ENCODE measurements around the gene DAP. TPM values are rescaled to one million over a fixed set of nuclear protein-coding genes. Genes with fewer than 3 reads are reported as not detected.

The DAP gene
- polyA plus RNA-seq, 1 experiment: 117 TPM

DNA sequence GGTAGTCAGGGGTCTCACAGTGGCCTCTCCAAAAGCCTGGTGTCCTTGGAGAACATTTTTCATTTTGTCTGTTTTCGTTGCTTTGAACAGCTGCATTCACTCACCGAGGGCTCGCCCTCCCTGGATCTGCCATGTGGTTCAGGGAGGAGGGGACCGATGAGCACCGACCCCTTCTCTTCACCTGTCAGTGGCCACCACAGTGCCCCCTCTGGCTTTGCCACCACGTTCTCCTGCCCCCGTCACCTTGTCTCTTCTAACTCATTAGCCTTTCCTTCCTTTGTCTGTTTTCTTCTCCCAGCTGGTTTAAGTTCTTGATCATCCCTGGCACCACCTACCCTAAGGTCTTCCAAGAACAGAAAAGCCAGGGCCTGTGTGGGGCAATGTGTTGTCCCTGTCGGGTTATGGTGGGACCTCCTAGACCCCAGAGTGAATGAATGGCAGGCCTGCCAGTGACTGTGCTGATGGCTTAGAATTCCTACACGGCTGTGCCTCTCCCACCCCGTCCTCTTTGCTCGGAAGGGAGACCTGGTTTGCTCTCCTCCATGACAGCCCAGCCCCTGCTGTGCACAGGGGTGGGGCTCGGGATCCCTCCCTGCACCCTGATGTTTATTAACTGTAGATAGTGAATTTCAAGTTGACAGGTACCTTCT, 107.2 kb downstream of the DAP start:
- no peak for DNase-seq (ENCODE audit: low read depth, low spot score)
- TF ChIP-seq, protein P1, sequence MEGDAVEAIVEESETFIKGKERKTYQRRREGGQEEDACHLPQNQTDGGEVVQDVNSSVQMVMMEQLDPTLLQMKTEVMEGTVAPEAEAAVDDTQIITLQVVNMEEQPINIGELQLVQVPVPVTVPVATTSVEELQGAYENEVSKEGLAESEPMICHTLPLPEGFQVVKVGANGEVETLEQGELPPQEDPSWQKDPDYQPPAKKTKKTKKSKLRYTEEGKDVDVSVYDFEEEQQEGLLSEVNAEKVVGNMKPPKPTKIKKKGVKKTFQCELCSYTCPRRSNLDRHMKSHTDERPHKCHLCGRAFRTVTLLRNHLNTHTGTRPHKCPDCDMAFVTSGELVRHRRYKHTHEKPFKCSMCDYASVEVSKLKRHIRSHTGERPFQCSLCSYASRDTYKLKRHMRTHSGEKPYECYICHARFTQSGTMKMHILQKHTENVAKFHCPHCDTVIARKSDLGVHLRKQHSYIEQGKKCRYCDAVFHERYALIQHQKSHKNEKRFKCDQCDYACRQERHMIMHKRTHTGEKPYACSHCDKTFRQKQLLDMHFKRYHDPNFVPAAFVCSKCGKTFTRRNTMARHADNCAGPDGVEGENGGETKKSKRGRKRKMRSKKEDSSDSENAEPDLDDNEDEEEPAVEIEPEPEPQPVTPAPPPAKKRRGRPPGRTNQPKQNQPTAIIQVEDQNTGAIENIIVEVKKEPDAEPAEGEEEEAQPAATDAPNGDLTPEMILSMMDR (IDR thresholded peaks at IDR 0.05; ENCODE audit: low read depth, low read length): no peak
- POLR2A ChIA-PET: no interaction called here

DNA sequence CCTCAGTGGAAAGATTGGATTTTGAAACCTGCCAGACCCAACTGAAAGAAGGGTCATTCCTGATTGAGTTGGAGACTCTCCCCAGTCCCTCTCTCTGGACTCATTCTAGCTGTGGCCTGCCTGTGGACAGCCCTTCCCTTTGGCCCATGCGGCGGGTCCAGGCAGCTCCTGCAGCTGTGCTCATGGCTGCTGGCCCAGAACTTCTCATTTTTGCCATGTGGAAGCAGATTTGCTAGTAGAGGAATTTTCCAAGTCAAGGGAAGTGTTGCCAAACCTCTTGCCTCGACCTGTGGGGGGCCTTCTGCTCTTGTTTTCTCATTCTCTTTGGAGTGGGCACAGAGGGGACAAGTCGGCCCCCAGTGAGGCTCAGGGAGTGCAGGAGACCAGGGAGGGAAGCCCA, 108.0 kb downstream of the DAP start:
- no peak for DNase-seq (ENCODE audit: low read depth, low spot score)
- Histone ChIP-seq H3K27me3 (ENCODE audit: control insufficient read depth, insufficient read depth, low read length) (no peaks in the 10 kb centered on the region), H3K4me3 (ENCODE audit: low read depth, low read length) (no peak overlapping the region), H3K9me3 (ENCODE audit: control insufficient read depth, insufficient read depth, low read length) (peaks cover 3% of the 10 kb centered on the region; the same call in 1 of the 2 replicates), H3K27ac (ENCODE audit: low read depth, low read length) (no peak overlapping the region)
- ChIA-PET CTCF (interaction anchor here (1.2 to 1.5 kb wide), 2 partner anchors 25 to 200 kb away, joined by 4 to 7 read pairs; no protein-coding TSS in a partner anchor), POLR2A (no interaction called here)
- TF ChIP-seq, protein P1 (IDR thresholded peaks at IDR 0.05; ENCODE audit: low read depth, low read length): no peak

More for the DNA sequence above, 107.2 kb downstream of the DAP start:
- H3K9me3 ChIP-seq (ENCODE audit: control insufficient read depth, insufficient read depth, low read length): peaks cover 3% of the 10 kb centered on the region; the same call in 1 of the 2 replicates
- no peak overlapping the region for H3K4me3 ChIP-seq (ENCODE audit: low read depth, low read length)
- CTCF ChIA-PET: no interaction called here
- H3K27me3 ChIP-seq (ENCODE audit: control insufficient read depth, insufficient read depth, low read length): no peaks in the 10 kb centered on the region
- H3K27ac ChIP-seq (ENCODE audit: low read depth, low read length): no peak overlapping the region

DNA sequence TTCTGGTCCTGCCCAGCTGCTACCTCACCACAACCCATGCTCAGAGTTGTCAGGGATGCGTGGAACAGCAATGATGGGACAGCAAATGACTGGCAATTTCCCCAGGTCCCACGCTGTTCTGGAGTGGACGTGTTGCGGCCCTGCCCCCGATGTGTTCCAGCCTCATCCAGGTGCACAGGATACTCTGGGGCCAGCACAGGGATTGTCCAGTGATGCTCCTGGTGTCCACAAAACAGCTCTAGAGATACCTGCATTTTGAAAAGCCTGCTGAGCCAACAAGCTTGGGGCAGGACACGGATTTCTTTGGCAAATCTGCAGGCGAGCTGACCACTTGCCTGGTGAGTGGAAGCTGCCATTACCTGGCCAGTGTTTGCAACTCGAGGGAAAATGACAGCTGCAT, 108.4 kb downstream of the DAP start:
- CTCF ChIA-PET: interaction anchor here (1.1 to 1.5 kb wide), 3 partner anchors 25 to 200 kb away, joined by 4 to 7 read pairs (median 4); no protein-coding TSS in a partner anchor
- POLR2A ChIA-PET: no interaction called here

DNA sequence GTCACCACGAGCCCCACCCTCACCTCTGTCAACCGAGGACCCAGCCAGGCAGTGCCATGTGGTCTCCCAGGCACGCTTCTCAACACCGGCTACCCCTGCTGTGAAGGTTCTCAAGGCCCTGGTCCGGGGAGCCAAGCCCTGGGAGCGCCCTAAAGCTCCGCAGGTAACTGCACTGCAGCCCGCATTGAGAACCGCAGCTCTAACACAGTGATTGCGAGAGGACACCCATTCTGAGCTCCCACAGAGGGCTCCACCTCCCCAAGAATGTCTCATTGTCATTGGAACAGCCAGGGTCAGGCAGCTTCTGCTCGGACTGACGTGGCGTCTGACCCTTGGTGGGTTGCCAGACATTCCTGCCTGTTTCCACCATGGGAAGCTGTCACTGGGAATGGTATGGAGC, 108.9 kb downstream of the DAP start:
- Histone ChIP-seq H3K9me3 (ENCODE audit: control insufficient read depth, insufficient read depth, low read length) (peaks cover 3% of the 10 kb centered on the region; the same call in 1 of the 2 replicates), H3K4me3 (ENCODE audit: low read depth, low read length) (no peak overlapping the region), H3K27ac (ENCODE audit: low read depth, low read length) (no peak overlapping the region), H3K27me3 (ENCODE audit: control insufficient read depth, insufficient read depth, low read length) (no peaks in the 10 kb centered on the region)
- no peak for DNase-seq (ENCODE audit: low read depth, low spot score)
- ChIA-PET POLR2A (no interaction called here), CTCF (interaction anchor here (1.1 to 1.5 kb wide), 3 partner anchors 24 to 199 kb away, joined by 4 to 7 read pairs (median 4); no protein-coding TSS in a partner anchor)
- TF ChIP-seq, protein P1 (IDR thresholded peaks at IDR 0.05; ENCODE audit: low read depth, low read length): no peak

More for the DNA sequence above, 108.4 kb downstream of the DAP start:
- TF ChIP-seq, protein P1 (IDR thresholded peaks at IDR 0.05; ENCODE audit: low read depth, low read length): no peak
- Histone ChIP-seq H3K9me3 (ENCODE audit: control insufficient read depth, insufficient read depth, low read length) (peaks cover 3% of the 10 kb centered on the region; the same call in 1 of the 2 replicates), H3K27me3 (ENCODE audit: control insufficient read depth, insufficient read depth, low read length) (no peaks in the 10 kb centered on the region), H3K27ac (ENCODE audit: low read depth, low read length) (no peak overlapping the region), H3K4me3 (ENCODE audit: low read depth, low read length) (no peak overlapping the region)
- no peak for DNase-seq (ENCODE audit: low read depth, low spot score)

DNA sequence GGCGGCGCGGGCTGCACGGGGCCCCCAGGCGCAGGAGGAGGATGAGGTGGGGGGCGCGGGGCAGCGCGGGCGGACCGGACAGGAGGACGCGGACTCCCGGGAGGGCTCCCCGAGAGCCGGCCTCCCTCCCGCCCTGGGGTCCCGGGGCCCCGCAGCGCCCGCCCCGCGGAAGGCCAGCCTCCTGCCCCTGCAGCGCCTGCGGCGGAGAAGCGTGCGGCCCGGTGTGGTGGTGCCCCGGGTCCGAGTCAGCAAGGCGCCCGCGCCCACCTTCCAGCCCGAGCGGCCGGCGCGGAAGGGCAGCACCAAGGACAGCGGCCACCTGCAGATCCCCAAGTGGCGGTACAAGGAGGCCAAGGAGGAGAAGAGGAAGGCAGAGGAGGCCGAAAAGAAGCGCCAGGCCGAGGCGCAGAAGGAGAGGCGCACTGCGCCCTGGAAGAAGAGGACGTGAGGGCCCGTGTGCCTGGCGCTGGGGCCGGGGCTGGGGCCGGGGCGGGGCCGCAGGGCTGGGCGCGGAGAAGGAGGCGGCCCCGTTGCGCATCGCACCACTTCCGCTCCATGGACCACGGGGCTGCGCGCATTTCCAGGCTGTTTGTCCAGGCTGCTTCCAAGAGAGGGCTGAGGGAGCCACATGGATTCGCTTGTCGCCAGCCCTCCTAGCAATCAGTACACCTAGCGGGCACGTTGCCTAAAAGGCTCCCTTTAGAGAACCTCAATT, 111.2 kb downstream of the DAP start:
- Histone ChIP-seq H3K9me3 (ENCODE audit: control insufficient read depth, insufficient read depth, low read length) (peaks cover 3% of the 10 kb centered on the region; the same call in 1 of the 2 replicates), H3K4me3 (ENCODE audit: low read depth, low read length) (no peak overlapping the region), H3K27ac (ENCODE audit: low read depth, low read length) (no peak overlapping the region), H3K27me3 (ENCODE audit: control insufficient read depth, insufficient read depth, low read length) (no peaks in the 10 kb centered on the region)
- no peak for DNase-seq (ENCODE audit: low read depth, low spot score)
- ChIA-PET POLR2A (no interaction called here), CTCF (no interaction called here)
- TF ChIP-seq, protein P1 (IDR thresholded peaks at IDR 0.05; ENCODE audit: low read depth, low read length): no peak

Data from AG04450 (cell line).